Measurements from ENCODE around the gene RCOR1.

RCOR1 gene

GRCh38 chr14:102726191-102726949, 133.9 kb downstream of the RCOR1 start:
- DNase-seq = no peak
- ATAC-seq = no peak

GRCh38 chr14:102727336-102728095, 135.1 kb downstream of the RCOR1 start:
- no peak for DNase-seq
- ATAC-seq = no peak

GRCh38 chr14:102728501-102728900, 136.1 kb downstream of the RCOR1 start:
- DNase-seq (no peak), ATAC-seq (no peak)

- DNase-seq (no peak), ATAC-seq (no peak)
Measured at GRCh38 chr14:102729268-102729667, 136.8 kb downstream of the RCOR1 start.

GRCh38 chr14:102729825-102730224, 137.4 kb downstream of the RCOR1 start:
- ATAC-seq (no peak), DNase-seq (no peak)

- no peak for DNase-seq
- ATAC-seq = peak; percentile 16
Measured at GRCh38 chr14:102731101-102731870, 138.8 kb downstream of the RCOR1 start.

- DNase-seq (no peak), ATAC-seq (no peak)
Measured at GRCh38 chr14:102731871-102732800, 139.7 kb downstream of the RCOR1 start.

GRCh38 chr14:102732924-102733323, 140.5 kb downstream of the RCOR1 start:
- DNase-seq (no peak), ATAC-seq (no peak)

- no peak for DNase-seq
- no peak for ATAC-seq
Measured at GRCh38 chr14:102733326-102733725, 140.9 kb downstream of the RCOR1 start.

GRCh38 chr14:102734436-102734835, 142.0 kb downstream of the RCOR1 start:
- DNase-seq (no peak), ATAC-seq (no peak)

GRCh38 chr14:102736956-102737355, 144.5 kb downstream of the RCOR1 start:
- DNase-seq = no peak
- no peak for ATAC-seq

- ATAC-seq (no peak), DNase-seq (no peak)
Measured at GRCh38 chr14:102737402-102738372, 145.2 kb downstream of the RCOR1 start.

GRCh38 chr14:102738373-102739189, 146.1 kb downstream of the RCOR1 start:
- DNase-seq = no peak
- ATAC-seq = no peak

- DNase-seq = no peak
- ATAC-seq = no peak
Measured at GRCh38 chr14:102739190-102739469, 146.7 kb downstream of the RCOR1 start.

GRCh38 chr14:102746634-102747438, 154.4 kb downstream of the RCOR1 start:
- DNase-seq (no peak), ATAC-seq (no peak)

- DNase-seq (no peak), ATAC-seq (no peak)
Measured at GRCh38 chr14:102748806-102749205, 156.4 kb downstream of the RCOR1 start.

- DNase-seq = no peak
- no peak for ATAC-seq
Measured at GRCh38 chr14:102749393-102750305, 157.2 kb downstream of the RCOR1 start.

- DNase-seq = no peak
- ATAC-seq = no peak
Measured at GRCh38 chr14:102750376-102750775, 157.9 kb downstream of the RCOR1 start.

All from stimulated activated naive CD8-positive, alpha-beta T cell treated with anti-CD3 and anti-CD28 coated beads, Interleukin-15, Interleukin-2, amounts not matched to agents 100 U/mL and 50 U/mL, for 24 hours (primary cell).